HCT116 (cell line): ENCODE measurements around the gene LRRC53. TPM values are rescaled to one million over a fixed set of nuclear protein-coding genes. Genes with fewer than 3 reads are reported as not detected.

Source experiments
- ATAC-seq: fragments of 200-7000 bp; cut with Tn5 transposase; 2 replicates; pipeline ENCODE4 v1.9.1; 2020; ENCODE audit warnings: mild to moderate bottlenecking, moderate library complexity
- BruUV-seq: library from RNA; stranded (reverse); fragments of 400-500 nt; replicated peaks from 2 replicates; lab custom pipeline; 2021; lab: Mats Ljungman, UMichigan
- CTCF ChIA-PET: fragments of 300-600 bp; sonication (Branson Sonifier 250); formaldehyde crosslinking; loops from one replicate; lab custom pipeline; 2021; ENCODE audit warnings: antibody characterized with exemption; lab: Charles Lee
- POLR2A ChIA-PET: fragments of 300-600, 350-600 bp; sonication (Branson Sonifier 250); formaldehyde crosslinking; loops from one replicate; lab custom pipeline; 2021; ENCODE audit warnings: antibody characterized with exemption; lab: Charles Lee
- RAD21 ChIA-PET, 2 experiments: fragments of 300-600 bp; sonication (Branson Sonifier 250); formaldehyde crosslinking; loops; one replicate each; lab custom pipeline; 2023; ENCODE audit warnings: low total read pairs in 2 of 2; ENCODE audit not compliant: uncharacterized antibody in 2 of 2, unreplicated experiment in 2 of 2, low non-redundant PET in 1 of 2; lab: Charles Lee
- DNase-seq: peaks from one replicate; pipeline ENCODE4 v3.0.0-alpha.2; 2010; ENCODE audit warnings: low read depth, low spot score
- H2AFZ ChIP-seq: fragments of 200-600 bp; shearing (Covaris generic), sonication (generic); 2 replicates; pipeline ENCODE4 v1.6.1; 2017; ENCODE audit warnings: low read depth, mixed run types, mixed read lengths, antibody characterized with exemption, low read length; ENCODE audit not compliant: poor library complexity, severe bottlenecking
- H3K27ac ChIP-seq: 2 replicates; pipeline ENCODE4 v1.5.1; 2012; ENCODE audit warnings: low read depth, low read length
- H3K27me3 ChIP-seq: fragments of 200-600 bp; sonication (generic); 2 replicates; pipeline ENCODE4 v1.6.1; 2016; ENCODE audit warnings: mixed run types, low read length, mixed read lengths; ENCODE audit not compliant: insufficient read depth
- H3K36me3 ChIP-seq, 2 experiments: fragments of 200-500 bp in 1 of 2; fragments of 200-600 bp in 1 of 2; sonication (Bioruptor generic) in 1 of 2; sonication (generic) in 1 of 2; 2 replicates each; pipeline versions ENCODE4 v1.5.1 to v1.6.1; 2014 to 2016; ENCODE audit warnings: low read length in 2 of 2, inconsistent platforms in 1 of 2, mixed read lengths in 1 of 2, mixed run types in 1 of 2; ENCODE audit not compliant: insufficient read depth in 2 of 2, control insufficient read depth in 1 of 2
- H3K4me1 ChIP-seq, 2 experiments: fragments of 200-600 bp in 1 of 2; sonication (generic) in 1 of 2; 2 replicates each; pipeline versions ENCODE4 v1.5.1 to v1.6.1; 2012 to 2017; ENCODE audit warnings: low read length in 2 of 2, inconsistent platforms in 1 of 2, mild to moderate bottlenecking in 1 of 2, mixed read lengths in 1 of 2, mixed run types in 1 of 2, moderate library complexity in 1 of 2; ENCODE audit not compliant: insufficient read depth in 2 of 2, control insufficient read depth in 1 of 2
- H3K4me2 ChIP-seq: fragments of 200-600 bp; sonication (generic); 2 replicates; pipeline ENCODE4 v1.6.1; 2017; ENCODE audit warnings: mixed run types, low read length, mixed read lengths
- H3K4me3 ChIP-seq, 2 experiments: fragments of 200-600 bp in 1 of 2; sonication (generic) in 1 of 2; replicated peaks in 1 of 2; 2 replicates each; pipeline ENCODE4 v1.5.1; 2011 to 2016; ENCODE audit warnings: low read length in 2 of 2, control low read depth in 1 of 2, low read depth in 1 of 2, mild to moderate bottlenecking in 1 of 2, mixed read lengths in 1 of 2, mixed run types in 1 of 2
- H3K79me2 ChIP-seq: fragments of 200-600 bp; sonication (generic); 2 replicates; pipeline ENCODE4 v1.6.1; 2017; ENCODE audit warnings: mild to moderate bottlenecking, mixed run types, low read length, moderate library complexity, mixed read lengths; ENCODE audit not compliant: insufficient read depth
- H3K9ac ChIP-seq: fragments of 200-600 bp; sonication (generic); 2 replicates; pipeline ENCODE4 v1.6.1; 2016; ENCODE audit warnings: low read length, mixed read lengths
- H3K9me2 ChIP-seq: fragments of 200-600 bp; sonication (generic), shearing (Covaris generic); 2 replicates; pipeline ENCODE4 v1.6.1; 2017; ENCODE audit warnings: mixed run types, mild to moderate bottlenecking, moderate library complexity; ENCODE audit not compliant: insufficient read depth
- H3K9me3 ChIP-seq, 2 experiments: fragments of 200-500 bp in 1 of 2; fragments of 200-600 bp in 1 of 2; sonication (Bioruptor generic) in 1 of 2; sonication (generic) in 1 of 2; 2 replicates each; pipeline ENCODE4 v1.6.1; 2014 to 2017; ENCODE audit warnings: low read length in 2 of 2, mixed read lengths in 2 of 2, inconsistent platforms in 1 of 2, low read depth in 1 of 2, mild to moderate bottlenecking in 1 of 2, mixed run types in 1 of 2, moderate library complexity in 1 of 2; ENCODE audit not compliant: control insufficient read depth in 1 of 2, insufficient read depth in 1 of 2
- H4K20me1 ChIP-seq: fragments of 200-600 bp; sonication (generic), shearing (Covaris generic); 2 replicates; pipeline ENCODE4 v1.6.1; 2017; ENCODE audit warnings: mixed run types, mild to moderate bottlenecking, moderate library complexity; ENCODE audit not compliant: insufficient read depth
- ATF3 ChIP-seq: IDR thresholded peaks from 2 replicates; pipeline ENCODE4 v1.6.1; 2012
- CEBPB ChIP-seq: IDR thresholded peaks from 2 replicates; pipeline ENCODE4 v1.6.1; 2012; ENCODE audit warnings: low read depth
- ELF1 ChIP-seq: IDR thresholded peaks from 2 replicates; pipeline ENCODE4 v1.6.1; 2012; ENCODE audit warnings: low read depth, borderline replicate concordance
- EZH2 ChIP-seq: fragments of 200-600 bp; sonication (generic); IDR thresholded peaks from 2 replicates; pipeline ENCODE4 v1.6.1; 2017; ENCODE audit warnings: antibody characterized with exemption, mixed run types
- EZH2phosphoT487 ChIP-seq: fragments of 200-600 bp; IDR thresholded peaks from 2 replicates; pipeline ENCODE4 v1.6.1; 2018; ENCODE audit warnings: antibody characterized with exemption, borderline replicate concordance
- POLR2AphosphoS5 ChIP-seq: IDR thresholded peaks from 2 replicates; pipeline ENCODE4 v1.6.1; 2011; ENCODE audit warnings: mild to moderate bottlenecking, low read depth, low read length, moderate library complexity
- RAD21 ChIP-seq: IDR thresholded peaks from 2 replicates; pipeline ENCODE4 v1.6.1; 2012; ENCODE audit warnings: low read depth, mild to moderate bottlenecking
- REST ChIP-seq: IDR thresholded peaks from 2 replicates; pipeline ENCODE4 v1.6.1; 2012; ENCODE audit warnings: low read depth
- SIN3A ChIP-seq: IDR thresholded peaks from 2 replicates; pipeline ENCODE4 v1.6.1; 2012; ENCODE audit warnings: low read depth
- SRF ChIP-seq: IDR thresholded peaks from 2 replicates; pipeline ENCODE4 v1.6.1; 2012; ENCODE audit warnings: low read depth
- TCF7L2 ChIP-seq: IDR thresholded peaks from 2 replicates; pipeline ENCODE4 v1.7.0; 2011; ENCODE audit warnings: borderline replicate concordance, inconsistent platforms; ENCODE audit not compliant: insufficient read depth, insufficient read length; ENCODE audit errors: extremely low read depth
- YY1 ChIP-seq: IDR thresholded peaks from 2 replicates; pipeline ENCODE4 v1.6.1; 2011; ENCODE audit warnings: low read length, low read depth, moderate library complexity, mild to moderate bottlenecking; ENCODE audit not compliant: insufficient replicate concordance; ENCODE audit errors: extremely low read depth
- ZBTB33 ChIP-seq: IDR thresholded peaks from 2 replicates; pipeline ENCODE4 v1.6.1; 2011; ENCODE audit warnings: mild to moderate bottlenecking, low read length, moderate library complexity; ENCODE audit not compliant: insufficient replicate concordance; ENCODE audit errors: extremely low read depth
- ZFX ChIP-seq: fragments of 450-650 bp; IDR thresholded peaks from 2 replicates; pipeline ENCODE4 v1.6.1; 2017
- ZNF274 ChIP-seq: fragments of 200-500 bp; sonication (Bioruptor generic); IDR thresholded peaks from 2 replicates; pipeline ENCODE4 v1.6.1; 2014; ENCODE audit warnings: mild to moderate bottlenecking, low read depth, low read length, inconsistent platforms
- intact Hi-C: fragments of 100-400 bp; cut with micrococcal nuclease; formaldehyde crosslinking; loops from 2 replicates; pipeline ENCODE4 v1.10.0; 2022
- total RNA-seq: library from RNA; stranded (reverse); gene quantifications from one replicate; pipeline ENCODE4 v1.2.1, GENCODE V29; 2021; ENCODE audit not compliant: unreplicated experiment
- TF ChIP-seq, protein P1 (sequence below): IDR thresholded peaks from 2 replicates; pipeline ENCODE4 v1.6.1; 2012
- TF ChIP-seq, protein P2 (sequence below), 3 experiments: fragments of 200-600 bp in 1 of 3; sonication (generic) in 1 of 3; IDR thresholded peaks in 2 of 3; conservative IDR thresholded peaks in 1 of 3; 2 replicates each; pipeline ENCODE4 v1.5.1; 2012 to 2017; ENCODE audit warnings: low read depth in 2 of 3, low read length in 2 of 3, antibody characterized with exemption in 1 of 3, borderline replicate concordance in 1 of 3, control low read depth in 1 of 3, mild to moderate bottlenecking in 1 of 3, mixed read lengths in 1 of 3, mixed run types in 1 of 3, moderate library complexity in 1 of 3; ENCODE audit not compliant: insufficient read depth in 1 of 3

LRRC53 gene
- total RNA-seq, 1 experiment from 2014 or later: not detected

DNA sequence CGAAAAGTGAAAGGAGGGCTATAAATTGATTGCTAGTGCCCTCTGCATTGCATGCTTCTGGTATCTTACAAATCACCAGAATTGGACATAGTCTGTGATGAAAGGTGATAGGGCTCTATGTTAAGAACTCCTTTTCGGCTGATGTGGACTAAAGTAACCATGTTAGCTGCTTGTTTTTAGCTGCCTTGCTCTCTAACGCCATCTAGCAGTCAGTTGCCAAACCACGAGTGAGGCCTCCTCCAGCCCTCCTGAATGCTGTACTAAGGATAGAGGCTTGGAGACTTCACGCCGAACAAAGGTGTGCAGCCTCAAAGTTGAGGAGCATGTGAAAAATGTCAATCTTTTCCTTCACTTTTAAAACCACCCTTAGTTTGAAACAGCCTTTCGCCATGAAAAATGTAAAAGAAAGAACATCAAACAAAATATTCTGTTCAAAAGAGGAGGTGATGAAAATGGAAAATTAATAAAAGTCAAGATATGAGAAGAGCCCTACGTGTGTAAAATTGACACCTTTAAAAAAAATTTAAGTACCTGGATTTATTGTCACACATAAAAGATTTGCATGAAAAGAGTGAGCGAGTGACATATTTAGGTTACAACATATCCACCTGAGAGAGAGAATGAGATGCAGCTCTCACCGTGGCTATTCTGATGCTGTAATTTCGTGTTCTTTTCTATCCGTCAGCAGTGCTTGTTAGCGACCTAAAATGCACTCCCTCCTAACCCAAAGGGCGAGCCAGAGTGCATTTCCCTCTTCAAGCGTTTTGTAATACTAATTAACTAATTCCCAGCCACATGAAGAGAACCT is 8.1 kb downstream of the LRRC53 start:
- DNase-seq: peak; percentile 19
- H3K4me1 ChIP-seq: no peaks in the 10 kb centered on the region
- ChIA-PET CTCF (interaction anchor here (0.7 to 1.3 kb wide), 3 partner anchors 11 to 185 kb away, joined by 4 to 7 read pairs (median 6); no protein-coding TSS in a partner anchor), RAD21 (no interaction called here), POLR2A (no interaction called here)
- no peak overlapping the region for H3K9ac ChIP-seq
- H3K27ac ChIP-seq: no peak overlapping the region
- no TSS peak for BruUV-seq
- no peak overlapping the region for H3K4me3 ChIP-seq
- no peaks in the 10 kb centered on the region for H3K79me2 ChIP-seq
- H2AFZ ChIP-seq: no peak overlapping the region
- no peak overlapping the region for H3K4me2 ChIP-seq
- peaks cover 31% of the 10 kb centered on the region; the same call in 1 of the 2 replicates for H3K27me3 ChIP-seq
- no peaks in the 10 kb centered on the region for H3K9me2 ChIP-seq
- H4K20me1 ChIP-seq: no peaks in the 10 kb centered on the region
- intact Hi-C loops: loop anchor here (10.0 kb wide), 1 partner anchor 180 kb away; no protein-coding TSS in a partner anchor
- H3K36me3 ChIP-seq: no peaks in the 10 kb centered on the region
- peak; percentile 99 for ATAC-seq
- H3K9me3 ChIP-seq: no peaks in the 10 kb centered on the region
- TF ChIP-seq SRF (no peak), REST (no peak; the same call in 1 of the 2 replicates), ZBTB33 (no peak), YY1 (no peak), CEBPB (no peak), POLR2AphosphoS5 (no peak), EZH2 (no peak), TCF7L2 (no peak), EZH2phosphoT487 (no peak), ELF1 (no peak), ATF3 (no peak), ZFX (no peak), SIN3A (no peak), ZNF274 (no peak), RAD21 (peak; percentile 52)
- TF ChIP-seq, protein P1, sequence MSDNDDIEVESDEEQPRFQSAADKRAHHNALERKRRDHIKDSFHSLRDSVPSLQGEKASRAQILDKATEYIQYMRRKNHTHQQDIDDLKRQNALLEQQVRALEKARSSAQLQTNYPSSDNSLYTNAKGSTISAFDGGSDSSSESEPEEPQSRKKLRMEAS: 0 out of 2 replicates have a peak, but pooled peaks have one; percentile 10
- TF ChIP-seq, protein P2, sequence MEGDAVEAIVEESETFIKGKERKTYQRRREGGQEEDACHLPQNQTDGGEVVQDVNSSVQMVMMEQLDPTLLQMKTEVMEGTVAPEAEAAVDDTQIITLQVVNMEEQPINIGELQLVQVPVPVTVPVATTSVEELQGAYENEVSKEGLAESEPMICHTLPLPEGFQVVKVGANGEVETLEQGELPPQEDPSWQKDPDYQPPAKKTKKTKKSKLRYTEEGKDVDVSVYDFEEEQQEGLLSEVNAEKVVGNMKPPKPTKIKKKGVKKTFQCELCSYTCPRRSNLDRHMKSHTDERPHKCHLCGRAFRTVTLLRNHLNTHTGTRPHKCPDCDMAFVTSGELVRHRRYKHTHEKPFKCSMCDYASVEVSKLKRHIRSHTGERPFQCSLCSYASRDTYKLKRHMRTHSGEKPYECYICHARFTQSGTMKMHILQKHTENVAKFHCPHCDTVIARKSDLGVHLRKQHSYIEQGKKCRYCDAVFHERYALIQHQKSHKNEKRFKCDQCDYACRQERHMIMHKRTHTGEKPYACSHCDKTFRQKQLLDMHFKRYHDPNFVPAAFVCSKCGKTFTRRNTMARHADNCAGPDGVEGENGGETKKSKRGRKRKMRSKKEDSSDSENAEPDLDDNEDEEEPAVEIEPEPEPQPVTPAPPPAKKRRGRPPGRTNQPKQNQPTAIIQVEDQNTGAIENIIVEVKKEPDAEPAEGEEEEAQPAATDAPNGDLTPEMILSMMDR (IDR thresholded peaks at IDR 0.05 in 2 of 3, conservative IDR thresholded peaks at IDR 0.05 in 1 of 3; ENCODE audit: borderline replicate concordance in 1 of 3, insufficient read depth in 1 of 3, low read depth in 2 of 3, low read length in 2 of 3): peak; percentile 23 to 86 (median 82); a peak in 5 of 6 replicates
